GM12801 (cell line): ENCODE results near the gene STRADA.

Source experiments
- TF ChIP-seq, protein P1 (sequence below): IDR thresholded peaks from one replicate; pipeline ENCODE4 v1.5.1; 2011; ENCODE audit warnings: control low read depth; ENCODE audit not compliant: insufficient read length; ENCODE audit errors: extremely low read depth

Gene STRADA

DNA sequence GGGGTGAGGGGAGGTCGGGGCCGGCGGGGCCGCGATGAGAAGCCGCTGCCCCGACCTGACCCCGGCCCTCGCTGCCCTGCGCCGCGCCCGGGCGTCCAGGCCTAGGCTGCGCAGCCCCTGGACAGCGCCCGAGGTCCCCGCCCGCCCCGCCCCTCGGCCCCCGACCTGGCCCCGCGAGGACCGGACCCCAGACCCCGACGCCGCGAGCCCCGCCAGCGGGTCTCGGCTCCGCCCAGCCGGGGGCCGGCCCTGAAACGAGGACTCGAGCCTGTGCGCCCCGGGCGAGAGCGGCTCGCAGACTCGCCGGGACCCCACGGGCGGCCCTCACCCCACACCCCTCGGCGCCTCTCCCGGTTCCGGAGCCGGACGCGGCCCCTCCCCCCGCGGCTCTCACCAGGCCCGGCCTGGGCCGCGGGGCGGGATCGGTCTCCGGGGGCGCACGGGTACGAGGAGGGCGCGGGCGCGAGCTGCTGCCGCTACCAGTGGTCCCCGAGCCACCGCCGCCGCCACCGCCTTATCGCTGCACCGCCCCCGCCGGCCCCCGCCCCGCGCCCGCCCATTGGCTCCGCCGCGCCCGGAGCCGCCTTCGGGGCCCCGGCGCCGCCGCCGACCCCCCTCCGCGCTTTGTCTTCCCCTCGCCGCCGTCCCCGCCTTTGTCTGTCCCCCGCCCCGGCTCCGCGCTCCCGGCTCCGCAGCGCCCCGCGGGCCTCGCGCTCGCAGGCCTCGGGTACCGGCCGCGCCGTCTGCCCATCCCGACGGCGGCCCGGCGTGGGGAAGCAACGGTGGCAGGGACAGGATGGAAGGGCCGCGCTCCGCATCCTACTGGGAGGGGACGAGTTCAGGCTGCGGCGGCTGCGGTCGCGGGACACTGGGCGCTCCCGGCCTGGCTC lies 41.7 kb downstream of the STRADA start, which contains the start of gene LIMD2:
Gene LIMD2 (minus strand): TSS at position 488 of the 890 bp plus-strand sequence. CDS start 827 bp downstream, outside the sequence.
- TF ChIP-seq, protein P1, sequence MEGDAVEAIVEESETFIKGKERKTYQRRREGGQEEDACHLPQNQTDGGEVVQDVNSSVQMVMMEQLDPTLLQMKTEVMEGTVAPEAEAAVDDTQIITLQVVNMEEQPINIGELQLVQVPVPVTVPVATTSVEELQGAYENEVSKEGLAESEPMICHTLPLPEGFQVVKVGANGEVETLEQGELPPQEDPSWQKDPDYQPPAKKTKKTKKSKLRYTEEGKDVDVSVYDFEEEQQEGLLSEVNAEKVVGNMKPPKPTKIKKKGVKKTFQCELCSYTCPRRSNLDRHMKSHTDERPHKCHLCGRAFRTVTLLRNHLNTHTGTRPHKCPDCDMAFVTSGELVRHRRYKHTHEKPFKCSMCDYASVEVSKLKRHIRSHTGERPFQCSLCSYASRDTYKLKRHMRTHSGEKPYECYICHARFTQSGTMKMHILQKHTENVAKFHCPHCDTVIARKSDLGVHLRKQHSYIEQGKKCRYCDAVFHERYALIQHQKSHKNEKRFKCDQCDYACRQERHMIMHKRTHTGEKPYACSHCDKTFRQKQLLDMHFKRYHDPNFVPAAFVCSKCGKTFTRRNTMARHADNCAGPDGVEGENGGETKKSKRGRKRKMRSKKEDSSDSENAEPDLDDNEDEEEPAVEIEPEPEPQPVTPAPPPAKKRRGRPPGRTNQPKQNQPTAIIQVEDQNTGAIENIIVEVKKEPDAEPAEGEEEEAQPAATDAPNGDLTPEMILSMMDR: no peak

DNA sequence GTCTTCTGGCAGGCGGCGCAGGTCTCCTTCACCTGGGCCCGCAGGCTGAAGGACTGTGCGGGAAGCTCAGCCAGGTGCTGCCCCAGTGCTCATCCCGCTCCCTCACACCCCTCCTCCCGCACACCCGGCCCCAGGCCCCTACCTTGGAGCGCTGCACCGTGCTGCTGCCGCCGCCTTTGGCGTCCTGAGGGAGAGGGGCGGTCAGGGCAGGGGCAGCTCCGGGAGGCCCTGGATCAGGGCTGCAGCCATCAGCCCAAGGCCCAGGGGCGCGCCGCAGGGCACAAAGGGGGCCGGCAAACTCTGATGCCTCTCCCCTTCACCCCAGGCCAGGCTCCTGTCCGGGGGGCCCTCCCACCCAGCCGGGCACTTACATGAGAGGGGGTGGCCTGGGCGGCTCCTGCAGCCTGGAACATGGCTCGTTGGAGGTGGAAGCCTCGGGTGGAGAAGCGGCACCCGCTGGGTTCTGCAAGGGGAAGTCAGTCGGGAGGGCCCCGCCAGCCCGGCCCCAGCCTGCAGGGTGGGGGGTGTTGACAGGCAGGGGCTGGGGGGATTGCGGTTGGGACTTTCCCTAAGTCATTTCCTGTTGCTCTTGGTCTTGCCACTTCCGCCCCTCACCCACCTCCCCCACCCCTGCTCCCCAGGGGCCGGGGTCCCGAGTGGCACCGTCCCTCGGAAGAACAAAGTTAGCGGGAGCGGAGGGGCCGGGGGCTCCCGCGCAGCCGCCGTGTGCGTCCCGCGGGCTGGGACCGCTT lies 42.5 kb downstream of the STRADA start:
- TF ChIP-seq, protein P1: no peak

- TF ChIP-seq, protein P1: no peak
Measured at GRCh38 chr17:63698381-63698885, 43.2 kb downstream of the STRADA start.

DNA sequence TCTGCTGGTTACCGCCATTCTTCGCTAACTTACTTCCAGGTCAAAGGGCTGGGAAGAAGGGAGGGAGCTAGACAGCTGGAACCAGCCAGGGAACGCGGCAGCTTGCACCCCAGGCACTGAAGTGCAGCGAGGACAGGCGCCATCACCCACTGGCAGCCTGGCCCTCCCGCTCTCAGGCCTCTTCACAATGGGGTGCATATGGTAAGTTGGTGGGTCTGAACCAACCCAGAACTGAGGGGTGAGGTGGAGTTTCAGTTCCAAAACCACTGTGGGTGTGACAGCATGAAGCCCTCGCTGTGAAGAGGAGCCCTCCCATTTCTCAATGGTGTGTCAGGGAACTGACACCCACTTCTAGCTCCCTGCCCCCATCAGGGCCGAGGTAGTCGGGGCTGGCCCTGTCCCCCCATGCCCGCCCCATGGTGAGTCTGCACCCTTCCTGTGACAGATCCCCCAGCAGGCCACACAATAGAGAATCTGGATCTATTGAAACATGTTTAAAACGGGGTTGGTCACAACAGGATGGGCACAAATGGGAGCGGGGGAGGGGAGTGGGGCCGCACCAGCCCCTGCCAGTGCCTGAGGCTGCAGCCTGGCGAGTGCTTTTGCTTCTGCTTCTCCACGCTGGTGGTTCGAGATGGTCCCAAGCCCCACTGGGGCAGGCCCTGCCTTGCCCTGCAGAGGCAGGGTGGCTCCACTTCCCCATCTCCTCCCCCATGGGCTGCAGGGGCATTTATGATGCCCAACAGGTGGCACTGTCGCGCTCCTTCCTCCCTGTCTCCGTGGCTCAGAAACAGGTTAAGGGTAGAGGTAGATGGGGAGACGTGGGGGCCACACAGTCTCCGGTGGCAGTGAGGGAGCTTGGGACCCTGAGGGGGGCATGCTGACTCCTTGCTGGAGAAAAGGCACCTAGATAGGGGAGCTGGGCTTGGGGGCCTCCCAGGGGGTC lies 44.0 kb downstream of the STRADA start:
- TF ChIP-seq, protein P1: no peak

GRCh38 chr17:63696381-63696961 lies 45.1 kb downstream of the STRADA start:
- TF ChIP-seq, protein P1: no peak

DNA sequence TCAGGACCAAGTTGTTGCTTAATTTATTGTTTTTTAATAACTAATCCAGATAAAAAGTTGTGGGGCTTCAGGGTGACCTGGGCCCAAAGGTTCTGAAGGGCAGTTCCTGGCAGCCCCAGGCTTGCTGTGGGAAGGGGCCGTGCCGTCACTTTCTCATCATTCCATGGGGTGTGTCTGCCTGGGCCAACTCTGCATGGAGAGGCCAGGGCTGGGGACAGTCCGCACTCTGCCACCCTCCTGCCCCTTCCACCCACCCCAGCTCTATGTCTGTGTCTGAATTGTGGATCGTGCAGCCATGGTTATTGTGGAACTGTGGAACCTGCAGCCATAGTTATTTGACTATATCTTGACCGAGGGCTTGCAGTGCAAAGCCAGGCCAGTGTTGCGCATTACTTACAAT lies 45.7 kb downstream of the STRADA start:
- TF ChIP-seq, protein P1: no peak
